Activated T-cell treated with anti-CD3 and anti-CD28 coated beads for 4 hours (primary cell): ENCODE results near the gene BAZ1B.
"Not testable (repeated sequence)": the region's sequence is repeated elsewhere in the genome, so short reads cannot be mapped to it uniquely, and the experiment has no call there.

Source experiments
- DNase-seq: peaks from one replicate; pipeline ENCODE4 v3.0.0-alpha.2; 2020

The BAZ1B gene

DNA sequence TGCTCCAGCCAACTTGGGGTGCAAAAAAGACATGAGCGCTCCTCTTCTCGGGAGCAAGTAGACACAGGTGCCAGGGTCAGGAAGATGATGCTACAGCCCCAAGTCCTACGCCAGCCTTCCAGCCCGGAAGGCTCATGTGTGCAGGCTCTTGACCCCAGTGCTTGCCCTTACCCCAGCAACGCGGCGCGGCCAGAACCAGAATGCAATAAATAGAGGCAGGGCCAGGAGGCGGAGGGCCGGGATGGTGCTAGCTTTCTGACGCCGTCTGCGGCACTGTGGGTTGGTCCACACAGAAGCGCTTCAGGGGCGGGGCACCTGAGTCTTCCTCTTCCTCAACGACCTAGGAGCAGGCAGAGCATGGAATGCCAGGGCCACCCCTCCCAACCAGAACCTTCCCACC, 15.0 kb upstream of the BAZ1B start:
- DNase-seq = no peak

DNA sequence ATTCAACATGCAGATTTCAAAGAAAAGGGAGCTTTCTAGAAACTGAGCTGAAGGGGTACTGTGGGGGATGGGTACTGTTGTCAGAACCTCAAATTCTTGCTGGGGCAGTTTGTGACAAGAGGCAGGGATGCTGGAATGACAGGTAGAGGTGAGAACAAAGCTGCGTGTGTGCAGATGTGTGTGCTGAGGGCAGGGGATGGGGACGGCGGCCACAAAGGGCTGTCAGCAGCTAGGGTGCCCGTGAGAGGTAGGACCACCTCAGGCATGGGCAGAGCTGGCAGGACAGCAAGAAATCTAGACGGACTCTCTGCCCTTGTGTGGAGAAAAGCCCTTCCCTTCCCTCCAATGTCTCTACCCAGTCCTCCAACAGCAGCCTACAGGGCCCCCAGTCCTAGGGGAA, 14.4 kb upstream of the BAZ1B start:
- no peak for DNase-seq

DNA sequence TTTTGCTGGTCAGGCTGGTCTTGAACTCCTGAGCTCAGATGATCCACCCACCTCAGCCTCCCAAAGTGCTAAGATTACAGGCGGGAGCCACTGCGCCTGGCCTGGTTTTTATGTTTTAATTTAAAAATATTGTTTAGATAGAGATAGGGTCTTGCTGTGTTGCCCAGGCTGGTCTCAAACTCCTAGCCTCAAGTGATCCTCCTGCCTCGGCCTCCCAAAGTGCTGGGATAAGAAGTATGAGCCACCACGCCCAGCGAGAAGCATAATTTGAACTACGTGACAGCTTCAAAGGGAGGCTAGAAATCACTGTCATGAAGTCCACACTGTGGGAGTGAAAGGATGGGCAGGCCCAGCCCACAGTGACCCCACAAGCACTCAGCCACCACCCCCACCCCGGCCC, 13.8 kb upstream of the BAZ1B start:
- not testable (repeated sequence) for DNase-seq

DNA sequence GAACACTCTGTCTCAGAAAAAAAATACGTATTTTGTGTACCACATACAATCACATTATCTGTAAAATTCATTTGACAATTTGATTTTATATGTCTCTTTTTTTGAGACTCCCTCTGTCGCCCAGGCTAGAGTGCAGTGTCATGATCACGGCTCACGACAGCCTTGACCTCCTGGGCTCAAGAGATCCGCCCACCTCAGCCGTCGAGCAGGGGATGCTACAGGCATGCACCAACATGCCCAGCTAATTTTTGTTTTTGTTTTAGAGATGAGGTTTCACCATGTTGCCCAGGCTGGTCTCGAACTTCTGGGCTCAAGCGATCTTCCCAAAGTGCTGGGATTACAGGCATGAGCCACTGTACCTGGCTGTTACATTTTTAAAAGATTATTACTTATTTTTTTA, 11.6 kb upstream of the BAZ1B start:
- DNase-seq = no peak

DNA sequence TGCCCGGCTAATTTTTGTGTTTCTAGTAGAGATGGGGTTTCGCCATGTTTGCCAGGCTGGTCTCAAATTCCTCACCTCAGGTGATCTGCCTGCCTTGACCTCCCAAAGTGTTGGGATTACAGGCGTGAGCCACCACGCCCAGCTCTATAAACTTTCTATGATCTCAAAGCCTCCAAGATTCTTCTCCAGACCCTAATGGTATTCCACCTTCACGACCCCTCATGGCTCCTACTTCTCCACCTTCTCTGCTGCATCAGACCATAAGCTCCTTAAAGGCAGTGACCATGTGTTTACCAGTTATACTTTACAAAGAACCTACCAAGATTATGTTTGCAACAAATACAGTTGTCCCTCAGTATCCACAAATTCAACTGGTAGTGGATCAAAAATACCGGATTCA, 10.1 kb upstream of the BAZ1B start:
- DNase-seq = no peak

DNA sequence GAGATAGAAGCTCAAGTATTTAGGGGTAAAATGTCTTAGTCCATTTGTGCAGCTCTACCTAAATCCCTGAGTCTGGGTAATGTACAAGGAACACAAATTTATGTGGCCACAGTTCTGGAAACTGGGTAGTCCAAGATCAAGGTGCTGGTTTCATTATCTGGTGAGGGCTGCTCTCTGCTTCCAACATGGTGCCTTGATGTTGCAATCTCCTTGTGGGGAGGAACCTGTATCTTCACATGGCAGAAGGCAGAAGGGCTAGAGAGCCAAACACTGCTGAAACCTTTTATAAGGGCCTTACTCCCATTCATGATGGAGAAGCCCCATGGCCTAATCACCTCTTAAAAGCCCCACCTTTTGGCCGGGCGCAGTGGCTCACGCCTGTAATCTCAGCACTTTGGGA, 8.7 kb upstream of the BAZ1B start:
- DNase-seq = no peak

DNA sequence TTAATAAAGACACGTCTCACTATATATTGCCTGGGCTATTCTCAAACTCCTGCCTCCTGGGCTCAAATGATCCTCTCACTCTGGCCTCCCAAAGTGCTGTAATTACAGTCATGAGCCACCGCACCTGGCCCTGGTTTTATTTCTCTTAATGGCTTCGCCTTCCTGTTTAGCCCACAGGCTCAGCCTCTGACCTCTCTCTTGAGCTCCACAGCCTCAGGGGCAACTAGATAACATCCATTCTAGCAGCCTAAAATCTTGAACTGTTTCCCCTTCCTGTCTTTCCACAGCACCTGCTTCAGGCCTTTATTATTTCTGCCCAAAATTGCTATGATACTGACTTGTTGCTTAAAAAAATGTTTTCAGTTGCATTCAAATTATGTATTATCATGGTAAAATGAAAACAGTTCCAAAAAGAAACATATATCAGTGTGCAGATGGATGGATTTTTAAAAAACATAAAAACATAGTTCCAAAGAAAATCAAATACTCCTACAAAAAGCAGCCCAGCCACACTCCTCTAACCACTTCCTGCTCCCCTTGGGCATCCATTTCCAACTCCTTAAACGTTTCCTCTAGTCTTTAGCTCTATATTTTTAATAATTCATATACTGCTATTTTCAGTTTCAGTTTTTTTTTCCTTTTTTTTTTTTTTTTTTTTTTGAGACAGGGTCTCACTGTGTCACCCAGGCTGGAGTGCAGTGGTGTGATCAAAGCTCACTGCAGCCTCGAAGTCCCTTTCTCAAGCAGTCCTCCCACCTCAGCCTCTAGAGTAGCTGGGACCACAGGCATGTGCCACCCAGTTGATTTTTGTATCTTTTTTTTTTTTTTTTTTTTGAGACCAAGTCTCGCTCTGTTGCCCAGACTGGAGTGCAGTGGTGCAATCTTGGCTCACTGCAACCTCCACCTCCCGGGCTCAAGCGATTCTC, 5.1 kb upstream of the BAZ1B start:
- DNase-seq = no peak

DNA sequence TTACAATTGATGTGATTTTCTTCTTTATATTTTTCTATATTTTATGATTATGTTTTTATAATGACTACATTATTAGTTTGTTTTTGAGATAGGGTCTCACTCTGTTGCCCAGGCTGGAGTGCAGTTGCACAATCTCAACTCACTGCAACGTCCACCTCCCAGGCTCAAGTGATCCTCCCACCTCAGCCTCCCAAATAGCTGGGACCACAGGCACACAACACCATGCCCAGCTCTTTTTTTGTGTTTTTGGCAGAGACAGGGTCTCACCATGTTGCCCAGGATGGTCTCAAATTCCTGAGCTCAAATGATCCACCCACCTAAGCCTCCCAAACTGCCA, 4.0 kb upstream of the BAZ1B start:
- not testable (repeated sequence) for DNase-seq

DNA sequence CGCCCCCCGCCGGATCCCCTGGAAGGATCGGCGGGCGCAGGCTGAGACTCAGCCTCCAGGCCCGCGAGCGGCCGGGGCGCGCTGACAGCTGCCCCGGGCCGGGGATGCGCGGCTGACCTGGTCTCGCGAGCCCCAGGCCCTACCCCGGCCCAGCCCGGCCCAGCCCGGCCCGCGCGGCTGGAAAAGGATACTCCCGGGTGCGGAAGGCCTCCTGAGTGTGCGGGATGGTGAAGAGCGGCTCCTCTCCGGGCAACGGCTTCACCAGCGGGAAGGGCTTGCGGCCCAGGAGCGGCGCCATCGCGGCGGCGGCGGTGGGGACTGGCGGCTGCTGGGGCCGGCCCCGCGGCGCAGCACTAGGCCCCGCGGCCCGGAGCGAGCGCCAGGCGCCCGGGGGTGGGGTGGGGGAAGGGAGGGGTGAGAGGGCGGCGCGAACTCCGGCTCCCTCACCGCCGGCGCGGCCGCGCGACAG, 423 bp downstream of the BAZ1B start:
- DNase-seq = no peak

DNA sequence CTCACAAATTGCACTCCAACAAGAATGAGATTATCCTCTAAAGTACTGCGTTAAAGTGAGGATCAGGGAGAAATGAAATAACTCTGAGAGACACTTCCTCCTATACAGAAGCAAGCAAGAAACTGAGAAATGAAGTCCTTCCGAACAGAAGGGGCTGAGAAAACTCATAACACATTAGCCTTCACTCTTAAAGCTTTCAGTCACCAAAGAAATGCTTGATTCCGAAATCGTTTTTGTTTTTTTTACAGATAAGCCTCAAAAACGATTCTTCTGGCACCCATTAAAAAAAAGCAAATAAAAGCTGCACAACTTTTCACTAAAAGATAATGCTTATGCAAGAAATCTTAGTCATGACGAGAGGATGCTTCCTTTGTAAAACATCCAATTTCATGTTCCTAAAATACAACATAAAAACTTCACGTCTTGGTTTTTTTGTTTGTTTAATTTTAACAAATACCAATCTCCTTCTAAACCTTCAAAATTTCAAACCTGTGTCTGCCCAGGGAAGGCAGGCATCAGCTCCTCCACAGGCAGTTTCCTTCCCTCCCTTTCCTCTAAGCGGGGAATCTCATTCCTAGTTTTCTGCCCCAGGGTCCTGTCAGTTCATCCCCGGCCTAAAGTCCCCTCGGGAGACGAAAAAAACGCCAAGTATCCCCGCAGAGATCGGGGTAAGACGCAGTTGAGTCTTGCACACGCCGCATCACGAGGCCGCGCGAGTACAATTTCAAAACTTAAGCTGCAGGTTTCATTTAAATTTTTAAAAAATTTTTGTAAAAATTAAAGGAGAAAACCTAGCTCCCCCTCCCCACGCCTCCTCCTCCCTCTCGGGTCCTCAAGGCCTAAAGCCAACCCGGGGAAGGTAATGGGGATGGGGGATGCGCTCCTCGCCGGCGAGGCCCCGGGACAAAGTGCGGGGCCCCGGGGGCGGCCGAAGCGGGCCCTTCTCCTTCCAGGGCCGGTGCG, 1.1 kb downstream of the BAZ1B start:
- DNase-seq = no peak

DNA sequence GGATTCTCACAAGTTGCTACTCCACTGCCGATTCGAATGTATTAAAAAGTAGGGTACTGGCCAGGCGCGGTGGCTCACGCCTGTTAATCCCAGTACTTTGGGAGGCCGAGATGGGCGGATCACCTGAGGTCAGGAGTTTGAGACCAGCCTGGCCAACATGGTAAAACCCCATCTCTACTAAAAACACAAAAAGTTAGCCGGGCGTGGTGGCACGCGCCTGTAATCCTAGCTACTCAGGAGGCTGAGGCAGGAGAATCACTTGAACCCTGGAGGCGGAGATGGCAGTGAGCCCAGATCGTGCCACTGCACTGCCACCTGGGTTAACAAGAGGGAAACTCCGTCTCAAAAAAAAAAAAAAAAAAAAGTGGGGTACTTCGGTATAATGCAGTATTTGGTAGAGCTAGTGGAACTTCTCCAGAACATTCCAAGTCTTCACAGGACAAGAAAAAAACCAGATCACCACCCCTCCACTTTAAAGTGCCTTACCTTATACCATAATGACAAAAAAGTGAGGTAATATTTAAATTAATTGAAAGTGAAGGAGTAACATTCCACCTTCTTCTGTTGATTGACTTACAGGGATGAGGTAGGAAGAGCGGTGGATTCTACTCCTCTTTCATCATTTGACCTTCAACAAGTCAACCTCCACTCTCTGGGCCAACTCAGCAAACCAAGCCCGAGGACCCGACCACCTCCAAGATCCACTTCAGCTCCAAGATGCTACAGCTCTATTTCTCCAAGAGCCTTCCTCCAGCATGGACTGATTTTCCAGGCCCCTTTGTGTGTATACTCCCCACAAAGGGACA, 2.0 kb downstream of the BAZ1B start:
- no peak for DNase-seq

DNA sequence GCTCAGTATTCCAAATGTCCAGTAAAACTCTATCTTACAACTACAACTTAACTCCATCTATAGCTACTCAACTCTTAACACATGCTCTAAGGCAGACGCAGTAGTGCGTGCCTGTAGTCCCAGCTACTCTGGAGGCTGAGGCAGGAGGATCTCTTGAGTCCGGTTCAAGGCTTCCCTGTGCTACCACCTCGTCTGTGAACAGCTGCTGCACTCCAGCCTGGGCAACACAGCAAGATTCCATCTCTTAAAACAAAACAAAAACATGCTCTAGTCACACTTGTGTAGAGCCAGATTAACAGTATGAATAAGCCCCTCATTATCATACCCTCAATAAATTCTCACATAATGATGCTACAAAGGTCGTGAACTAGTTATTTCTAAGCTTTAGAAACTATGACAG, 3.6 kb downstream of the BAZ1B start:
- DNase-seq = no peak

DNA sequence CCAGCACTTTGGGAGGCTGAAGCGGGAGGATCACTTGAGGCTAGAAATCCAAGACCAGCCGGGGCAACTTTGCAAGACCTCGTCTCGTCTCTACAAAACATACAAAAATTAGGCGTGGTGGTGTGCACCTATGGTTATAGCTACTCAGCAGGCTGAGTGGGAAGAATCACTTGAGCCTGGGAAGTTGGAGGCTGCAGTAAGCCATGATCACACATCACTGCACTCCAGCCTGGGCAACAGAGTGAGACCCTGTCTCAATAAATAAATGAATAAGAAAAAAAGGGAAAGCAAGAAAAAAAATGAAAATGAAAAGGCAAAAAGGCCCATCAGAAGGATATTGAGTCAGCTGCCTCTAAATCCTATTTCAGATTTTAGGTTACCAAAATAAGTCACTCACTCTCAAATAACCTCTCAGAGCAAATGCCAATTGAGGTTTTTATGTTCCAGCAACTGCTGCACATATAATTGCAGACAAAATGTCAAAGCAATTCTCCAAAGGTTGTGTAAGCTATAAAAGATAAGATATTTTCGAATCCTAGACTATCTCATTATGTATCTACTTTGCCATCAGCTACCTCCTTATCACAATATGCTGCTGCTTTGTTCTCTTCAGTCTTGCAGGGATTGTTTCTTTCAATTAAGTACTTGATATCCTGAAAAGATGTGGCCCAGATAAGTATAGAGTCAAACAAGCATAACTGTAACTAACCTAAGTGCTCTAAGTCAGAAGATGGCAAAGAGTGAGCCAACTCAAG, 4.7 kb downstream of the BAZ1B start:
- DNase-seq = no peak

DNA sequence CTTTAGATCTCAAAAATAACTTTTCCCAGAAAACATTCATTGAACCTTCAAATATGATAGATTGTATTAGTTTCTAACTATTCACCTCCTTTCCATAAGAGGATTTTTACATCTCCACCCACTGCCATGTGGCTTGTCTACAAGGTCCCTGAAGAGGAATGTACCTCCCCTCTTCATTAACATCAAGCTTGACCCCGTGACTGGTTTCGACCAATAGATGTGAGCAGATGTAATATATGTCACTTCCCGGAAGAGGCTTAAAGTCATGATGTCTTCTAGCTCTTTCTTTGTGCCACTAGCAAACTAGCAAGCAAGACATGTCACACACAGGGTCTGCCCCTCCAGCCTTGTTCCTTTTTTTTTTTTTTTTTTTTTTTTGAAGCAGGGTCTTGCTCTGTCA, 6.9 kb downstream of the BAZ1B start:
- DNase-seq = no peak

DNA sequence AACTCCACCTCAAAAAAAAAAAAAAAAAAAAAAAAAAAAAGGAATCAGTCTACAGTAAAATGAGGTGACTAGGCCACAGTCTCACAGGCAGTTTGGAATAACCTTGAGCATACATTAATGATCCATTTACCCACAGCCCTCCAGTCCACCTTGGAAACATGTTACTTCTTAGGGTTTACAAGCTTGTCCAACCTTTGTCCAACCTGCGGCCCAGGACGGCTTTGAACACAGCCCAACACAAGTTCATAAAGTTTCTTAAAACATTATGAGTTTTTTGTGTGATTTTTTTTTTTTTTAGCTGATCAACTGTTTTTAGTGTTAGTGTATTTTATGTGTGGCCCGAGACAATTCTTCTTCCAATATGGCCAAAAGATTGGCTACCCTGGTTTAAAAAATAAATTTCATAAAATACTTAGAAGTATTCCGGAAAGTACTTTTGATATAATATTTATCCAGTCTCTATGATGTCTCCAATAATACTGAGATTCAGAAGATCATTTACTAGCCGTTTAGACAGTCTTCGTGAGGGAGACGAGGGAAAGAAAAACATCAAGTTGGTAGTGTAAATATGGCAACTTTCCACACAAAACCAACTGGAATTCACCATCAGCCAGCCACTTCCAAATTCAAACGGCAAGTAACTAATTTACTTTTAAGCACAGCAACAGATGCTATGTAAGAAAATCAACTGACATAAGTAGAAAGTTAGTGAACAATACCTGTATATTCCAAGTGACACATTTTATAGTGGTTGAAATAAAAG, 9.9 kb downstream of the BAZ1B start:
- DNase-seq = no peak

DNA sequence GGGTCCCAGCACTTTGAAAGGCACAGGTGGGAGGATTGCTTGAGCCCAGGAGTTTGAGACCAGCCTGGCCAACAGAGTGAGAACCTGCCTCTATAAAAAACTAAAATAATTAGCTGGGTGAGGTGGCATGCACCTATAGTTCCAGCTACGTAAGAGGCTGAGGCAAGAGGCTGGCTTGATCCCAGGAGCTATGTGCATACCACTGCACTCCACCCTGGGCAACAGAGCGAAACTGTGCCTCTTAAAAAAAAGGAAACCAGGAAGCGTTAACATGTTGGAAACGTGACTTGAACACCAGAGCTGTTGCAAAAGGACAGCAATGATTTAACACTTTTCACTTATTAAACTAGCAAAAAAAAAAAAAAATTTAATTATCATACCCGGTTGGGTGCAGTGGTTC, 12.6 kb downstream of the BAZ1B start:
- DNase-seq = no peak

DNA sequence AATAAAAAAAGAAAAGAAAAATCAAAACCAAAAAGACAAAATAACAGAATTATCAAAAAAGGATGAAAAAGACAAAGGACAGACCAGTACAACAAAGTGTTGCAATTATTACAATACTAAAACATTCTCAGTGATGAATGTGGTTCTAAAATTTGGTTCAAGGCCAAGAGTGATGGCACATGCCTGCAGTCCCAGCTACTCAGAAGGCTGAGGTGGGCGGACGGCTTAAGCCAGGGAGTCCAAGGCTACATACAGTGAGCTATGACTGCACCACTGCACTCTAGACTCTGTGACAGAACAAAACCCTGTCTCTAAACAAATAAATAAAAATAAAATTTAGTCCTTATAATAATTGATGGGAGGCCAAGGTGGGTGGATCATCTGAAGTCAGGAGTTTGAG, 14.5 kb downstream of the BAZ1B start:
- DNase-seq = no peak

DNA sequence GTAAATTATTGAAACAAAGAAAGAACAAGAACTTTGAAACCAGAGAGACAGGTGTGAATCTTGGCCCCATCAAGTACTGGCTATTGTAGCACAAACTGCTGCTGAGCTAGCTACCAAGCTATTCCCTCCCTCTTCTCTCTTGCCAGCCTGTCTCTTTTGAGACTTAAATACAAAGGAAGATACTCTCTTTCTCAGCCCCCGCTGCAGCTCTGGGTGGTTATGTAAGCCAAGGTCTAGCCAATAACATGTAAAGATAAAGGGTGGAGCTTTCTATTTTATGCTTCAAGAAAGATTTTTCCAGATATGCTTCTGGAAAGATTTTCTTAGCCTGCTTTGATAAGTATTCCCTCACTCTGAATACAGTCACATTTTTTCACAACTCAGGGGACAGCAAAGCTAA, 17.2 kb downstream of the BAZ1B start:
- DNase-seq = no peak

DNA sequence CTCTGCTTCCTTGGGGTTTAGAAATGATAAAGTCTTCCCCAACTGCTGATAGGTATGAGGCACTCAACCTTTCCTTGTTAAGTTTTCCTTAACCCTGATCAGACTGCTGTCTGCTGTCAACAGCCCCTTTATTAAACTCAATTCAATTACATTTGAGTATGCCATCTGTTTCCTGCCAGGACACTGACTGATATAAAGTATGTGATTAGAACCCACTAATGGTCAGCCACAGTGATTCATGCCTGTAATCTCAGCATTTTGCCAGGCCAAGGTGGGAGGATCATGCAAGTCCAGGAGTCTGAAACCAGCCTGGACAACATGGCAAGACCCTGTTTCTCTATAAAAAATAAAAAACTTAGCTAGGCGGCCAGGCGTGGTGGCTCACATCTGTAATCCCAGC, 18.1 kb downstream of the BAZ1B start:
- DNase-seq = no peak

DNA sequence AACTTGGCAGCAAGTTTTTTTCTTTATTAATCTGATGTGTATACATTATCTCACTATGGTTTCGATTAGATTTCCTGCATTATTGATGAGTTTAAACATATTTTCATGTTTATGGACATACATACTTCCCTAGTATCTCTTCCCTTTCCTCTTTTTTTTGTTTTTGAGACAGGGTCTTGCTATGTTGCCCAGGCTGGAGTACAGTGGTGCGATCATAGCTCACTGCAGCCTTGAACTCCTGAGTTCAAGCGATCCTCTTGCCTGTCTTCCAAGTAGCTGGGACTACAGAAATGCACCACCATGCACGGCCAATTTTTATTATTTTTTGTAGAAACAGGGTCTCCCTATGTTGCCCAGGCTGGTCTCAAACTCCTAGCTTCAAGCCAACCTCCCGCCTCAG, 18.9 kb downstream of the BAZ1B start:
- DNase-seq = no peak

DNA sequence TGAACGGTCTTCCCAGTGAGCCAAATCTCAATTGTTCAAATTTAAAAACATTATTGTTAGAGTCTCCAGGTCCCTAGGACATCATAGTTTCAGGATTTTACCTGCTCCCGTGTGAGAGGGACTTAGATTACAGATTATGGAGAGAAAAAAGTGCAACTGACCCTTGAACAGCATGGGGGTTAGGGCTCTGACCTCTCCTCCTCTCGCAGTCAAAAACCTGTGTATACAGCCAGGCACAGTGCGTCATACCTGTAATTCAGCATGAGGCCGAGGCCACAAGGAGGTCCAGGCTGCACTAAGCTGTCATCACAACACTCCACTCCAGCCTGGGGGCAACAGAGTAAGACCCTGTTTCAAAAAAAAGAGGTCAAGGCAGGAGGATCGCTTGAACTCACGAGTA, 25.5 kb downstream of the BAZ1B start:
- DNase-seq = no peak

DNA sequence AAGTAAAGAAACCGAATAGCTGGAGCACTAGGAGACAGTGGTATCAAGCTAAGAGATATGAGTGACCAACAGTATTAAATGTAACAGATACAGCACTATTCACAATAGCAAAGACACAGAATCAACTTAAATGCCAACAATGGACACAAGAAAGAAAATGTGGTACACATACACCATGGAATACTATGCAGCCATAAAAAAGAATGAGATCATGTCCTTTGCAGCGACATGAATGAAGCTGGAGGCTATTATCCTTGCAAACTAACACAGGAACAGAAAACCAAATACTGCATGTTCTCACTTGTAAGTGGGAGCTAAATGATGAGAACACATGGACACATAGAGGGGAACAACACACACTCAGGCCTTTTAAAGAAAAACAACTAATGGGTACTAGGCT, 26.6 kb downstream of the BAZ1B start:
- not testable (repeated sequence) for DNase-seq
